ENCODE measurements around the gene CRBN. TPM values are rescaled to one million over a fixed set of nuclear protein-coding genes. Genes with fewer than 3 reads are reported as not detected.

The CRBN gene
- total RNA-seq (2021; ENCODE audit: unreplicated experiment): 18.7 TPM
- 12.3 TPM for polyA plus RNA-seq (2012; ENCODE audit: insufficient read length)
- percentile 72 among the genes with signal in this experiment for Bru-seq, nascent RNA
- BruChase-seq, experiment 1, labeled RNA remaining after a 2-hour chase: percentile 58 among the genes with signal in this experiment
- percentile 58 among the genes with signal in this experiment for BruChase-seq, experiment 2, labeled RNA remaining after a 6-hour chase
- long read RNA-seq, transcript CRBN-201 (11 exons, 2,206 nt): major isoform, 18 of 29 reads
- long read RNA-seq, partial matches to known transcripts: 3 of 29 reads
- long read RNA-seq, other reads (novel, unspliced or antisense): 7 of 29 reads

DNA sequence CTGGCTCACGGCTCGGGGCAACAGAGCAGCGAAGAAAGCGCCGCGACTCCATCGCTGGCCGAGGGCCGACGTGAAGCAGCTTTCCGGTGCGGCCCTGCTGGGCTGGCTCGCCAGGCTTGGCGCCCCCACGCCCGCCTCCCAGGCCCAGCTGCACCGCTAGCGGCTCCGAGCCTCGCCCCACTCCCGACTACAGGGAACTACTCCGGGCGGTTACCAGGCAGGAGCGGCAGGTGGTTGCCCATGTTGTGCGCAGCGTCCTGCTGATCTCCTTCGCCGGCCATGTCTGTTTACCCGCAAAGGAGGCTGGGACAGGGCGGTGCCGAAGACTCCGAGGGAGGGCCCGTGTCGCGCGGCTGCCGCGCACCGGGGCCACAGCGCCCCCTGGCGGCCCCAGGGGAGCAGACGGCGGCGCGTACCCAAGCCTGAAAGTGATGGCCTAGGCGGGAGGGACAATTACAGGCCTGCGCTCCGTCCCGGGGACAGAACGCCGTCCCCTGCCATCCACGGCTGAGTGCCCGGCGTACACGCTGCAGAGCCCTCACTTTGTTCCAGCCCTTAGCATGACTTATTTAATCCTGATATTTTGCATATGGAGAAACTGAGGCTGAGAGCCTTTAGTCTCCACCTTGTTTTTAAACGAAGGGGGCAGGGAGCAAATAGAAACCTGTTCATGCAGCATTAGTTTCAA, at the start of gene CRBN:
TSS of gene CRBN (minus strand) at position 285 of the 688 bp plus-strand sequence. CDS start at position 281, 4 bp downstream.
- ATAC-seq (peak; percentile 99), DNase-seq (ENCODE audit: low read depth, low spot score) (no peak)
- CTCF ChIA-PET: interaction anchor here (0.6 kb wide), 1 partner anchor 169 kb away, joined by 3 read pairs; no protein-coding TSS in a partner anchor
- H3K36me3 ChIP-seq (ENCODE audit: control insufficient read depth, insufficient read depth, low read length): no peaks in the 10 kb centered on the region
- H3K4me3 ChIP-seq (ENCODE audit: low read depth in 2 of 2, low read length in 2 of 2): peak within 1 kb of the TSS; percentile 76 to 92
- H3K9me3 ChIP-seq (ENCODE audit: control insufficient read depth, insufficient read depth, low read depth, low read length): no peaks in the 10 kb centered on the region
- no peaks in the 10 kb centered on the region for H3K27me3 ChIP-seq (ENCODE audit: control insufficient read depth, insufficient read depth, low read length)
- H3K27ac ChIP-seq (ENCODE audit: low read length): peak within 1 kb of the TSS; percentile 66; the same call in 1 of the 2 replicates
- peaks cover 8% of the 10 kb centered on the region for H3K4me1 ChIP-seq (ENCODE audit: control insufficient read depth, insufficient read depth, low read length)
- POLR2A ChIA-PET: no interaction called here
- in situ Hi-C loops (cut with HindIII; ENCODE audit: low pct_unique_long_range_greater_than_20kb, low sequenced_read_pairs) (no loop called here), intact Hi-C loops (cut with micrococcal nuclease; ENCODE audit: unreplicated experiment) (no loop called here)
- TF ChIP-seq POLR2AphosphoS5 (IDR thresholded peaks at IDR 0.05; ENCODE audit: low read depth, low read length): peak; percentile 61
- TF ChIP-seq, protein P1, sequence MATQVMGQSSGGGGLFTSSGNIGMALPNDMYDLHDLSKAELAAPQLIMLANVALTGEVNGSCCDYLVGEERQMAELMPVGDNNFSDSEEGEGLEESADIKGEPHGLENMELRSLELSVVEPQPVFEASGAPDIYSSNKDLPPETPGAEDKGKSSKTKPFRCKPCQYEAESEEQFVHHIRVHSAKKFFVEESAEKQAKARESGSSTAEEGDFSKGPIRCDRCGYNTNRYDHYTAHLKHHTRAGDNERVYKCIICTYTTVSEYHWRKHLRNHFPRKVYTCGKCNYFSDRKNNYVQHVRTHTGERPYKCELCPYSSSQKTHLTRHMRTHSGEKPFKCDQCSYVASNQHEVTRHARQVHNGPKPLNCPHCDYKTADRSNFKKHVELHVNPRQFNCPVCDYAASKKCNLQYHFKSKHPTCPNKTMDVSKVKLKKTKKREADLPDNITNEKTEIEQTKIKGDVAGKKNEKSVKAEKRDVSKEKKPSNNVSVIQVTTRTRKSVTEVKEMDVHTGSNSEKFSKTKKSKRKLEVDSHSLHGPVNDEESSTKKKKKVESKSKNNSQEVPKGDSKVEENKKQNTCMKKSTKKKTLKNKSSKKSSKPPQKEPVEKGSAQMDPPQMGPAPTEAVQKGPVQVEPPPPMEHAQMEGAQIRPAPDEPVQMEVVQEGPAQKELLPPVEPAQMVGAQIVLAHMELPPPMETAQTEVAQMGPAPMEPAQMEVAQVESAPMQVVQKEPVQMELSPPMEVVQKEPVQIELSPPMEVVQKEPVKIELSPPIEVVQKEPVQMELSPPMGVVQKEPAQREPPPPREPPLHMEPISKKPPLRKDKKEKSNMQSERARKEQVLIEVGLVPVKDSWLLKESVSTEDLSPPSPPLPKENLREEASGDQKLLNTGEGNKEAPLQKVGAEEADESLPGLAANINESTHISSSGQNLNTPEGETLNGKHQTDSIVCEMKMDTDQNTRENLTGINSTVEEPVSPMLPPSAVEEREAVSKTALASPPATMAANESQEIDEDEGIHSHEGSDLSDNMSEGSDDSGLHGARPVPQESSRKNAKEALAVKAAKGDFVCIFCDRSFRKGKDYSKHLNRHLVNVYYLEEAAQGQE (IDR thresholded peaks at IDR 0.05; ENCODE audit: insufficient read depth in 1 of 2, low read depth in 2 of 2, low read length in 1 of 2): no peak
- no peak for TF ChIP-seq TCF7L2 (IDR thresholded peaks at IDR 0.05; ENCODE audit: low read depth, low read length)
- TF ChIP-seq, protein P2, sequence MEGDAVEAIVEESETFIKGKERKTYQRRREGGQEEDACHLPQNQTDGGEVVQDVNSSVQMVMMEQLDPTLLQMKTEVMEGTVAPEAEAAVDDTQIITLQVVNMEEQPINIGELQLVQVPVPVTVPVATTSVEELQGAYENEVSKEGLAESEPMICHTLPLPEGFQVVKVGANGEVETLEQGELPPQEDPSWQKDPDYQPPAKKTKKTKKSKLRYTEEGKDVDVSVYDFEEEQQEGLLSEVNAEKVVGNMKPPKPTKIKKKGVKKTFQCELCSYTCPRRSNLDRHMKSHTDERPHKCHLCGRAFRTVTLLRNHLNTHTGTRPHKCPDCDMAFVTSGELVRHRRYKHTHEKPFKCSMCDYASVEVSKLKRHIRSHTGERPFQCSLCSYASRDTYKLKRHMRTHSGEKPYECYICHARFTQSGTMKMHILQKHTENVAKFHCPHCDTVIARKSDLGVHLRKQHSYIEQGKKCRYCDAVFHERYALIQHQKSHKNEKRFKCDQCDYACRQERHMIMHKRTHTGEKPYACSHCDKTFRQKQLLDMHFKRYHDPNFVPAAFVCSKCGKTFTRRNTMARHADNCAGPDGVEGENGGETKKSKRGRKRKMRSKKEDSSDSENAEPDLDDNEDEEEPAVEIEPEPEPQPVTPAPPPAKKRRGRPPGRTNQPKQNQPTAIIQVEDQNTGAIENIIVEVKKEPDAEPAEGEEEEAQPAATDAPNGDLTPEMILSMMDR (IDR thresholded peaks at IDR 0.05): peak; percentile 95
- TF ChIP-seq SIN3A (IDR thresholded peaks at IDR 0.05; ENCODE audit: borderline replicate concordance, insufficient read depth, low read depth, low read length): no peak
- no TSS peak for BruUV-seq (replicated peaks)

DNA sequence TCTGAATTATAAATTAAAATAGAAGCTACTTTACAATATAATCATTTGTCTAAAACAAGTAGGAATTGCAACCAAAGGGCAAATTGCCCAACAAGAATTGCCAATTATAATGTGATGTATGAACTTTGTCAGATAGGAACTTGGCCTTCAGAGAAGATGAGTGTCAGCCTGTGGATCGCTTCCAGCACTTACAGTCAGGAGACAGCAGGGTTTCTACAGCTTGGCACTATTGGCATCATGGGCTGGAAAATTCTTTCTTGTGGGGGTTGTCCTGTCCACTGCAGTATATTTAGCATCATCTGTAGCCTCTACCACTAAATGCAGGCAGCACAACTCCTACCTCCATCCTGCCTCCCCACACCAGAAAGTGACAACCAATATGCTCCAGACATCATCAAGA, 48.1 kb upstream of the CRBN start:
- ChIA-PET POLR2A (no interaction called here), CTCF (no interaction called here)
- ATAC-seq (no peak), DNase-seq (ENCODE audit: low read depth, low spot score) (no peak)
- H3K36me3 ChIP-seq (ENCODE audit: control insufficient read depth, insufficient read depth, low read length): no peaks in the 10 kb centered on the region
- TF ChIP-seq, protein P1 (IDR thresholded peaks at IDR 0.05; ENCODE audit: insufficient read depth in 1 of 2, low read depth in 2 of 2, low read length in 1 of 2): no peak
- TF ChIP-seq SIN3A (IDR thresholded peaks at IDR 0.05; ENCODE audit: borderline replicate concordance, insufficient read depth, low read depth, low read length) (no peak), TCF7L2 (IDR thresholded peaks at IDR 0.05; ENCODE audit: low read depth, low read length) (no peak), POLR2AphosphoS5 (IDR thresholded peaks at IDR 0.05; ENCODE audit: low read depth, low read length) (no peak)
- TF ChIP-seq, protein P2 (IDR thresholded peaks at IDR 0.05): no peak
- no TSS peak for BruUV-seq (replicated peaks)
- no peaks in the 10 kb centered on the region for H3K4me1 ChIP-seq (ENCODE audit: control insufficient read depth, insufficient read depth, low read length)
- no peaks in the 10 kb centered on the region for H3K9me3 ChIP-seq (ENCODE audit: control insufficient read depth, insufficient read depth, low read depth, low read length)
- in situ Hi-C loops (cut with HindIII; ENCODE audit: low pct_unique_long_range_greater_than_20kb, low sequenced_read_pairs) (no loop called here), intact Hi-C loops (cut with micrococcal nuclease; ENCODE audit: unreplicated experiment) (no loop called here)
- no peaks in the 10 kb centered on the region for H3K27me3 ChIP-seq (ENCODE audit: control insufficient read depth, insufficient read depth, low read length)
- no peak overlapping the region for H3K27ac ChIP-seq (ENCODE audit: low read length)
- no peak overlapping the region for H3K4me3 ChIP-seq (ENCODE audit: low read depth in 2 of 2, low read length in 2 of 2)
